GM21528 (cell line): ENCODE data around the gene H2AZ1.
A peak's percentile ranks its signal among the peaks of the same experiment; 100 is the strongest.

Experiments
- ATAC-seq: cut with Tn5 transposase; IDR thresholded peaks from one replicate; pipeline ENCODE4 v1.9.1; 2021; ENCODE audit warnings: mild to moderate bottlenecking, moderate library complexity; ENCODE audit not compliant: unreplicated experiment, low FRiP score

The H2AZ1 gene

DNA sequence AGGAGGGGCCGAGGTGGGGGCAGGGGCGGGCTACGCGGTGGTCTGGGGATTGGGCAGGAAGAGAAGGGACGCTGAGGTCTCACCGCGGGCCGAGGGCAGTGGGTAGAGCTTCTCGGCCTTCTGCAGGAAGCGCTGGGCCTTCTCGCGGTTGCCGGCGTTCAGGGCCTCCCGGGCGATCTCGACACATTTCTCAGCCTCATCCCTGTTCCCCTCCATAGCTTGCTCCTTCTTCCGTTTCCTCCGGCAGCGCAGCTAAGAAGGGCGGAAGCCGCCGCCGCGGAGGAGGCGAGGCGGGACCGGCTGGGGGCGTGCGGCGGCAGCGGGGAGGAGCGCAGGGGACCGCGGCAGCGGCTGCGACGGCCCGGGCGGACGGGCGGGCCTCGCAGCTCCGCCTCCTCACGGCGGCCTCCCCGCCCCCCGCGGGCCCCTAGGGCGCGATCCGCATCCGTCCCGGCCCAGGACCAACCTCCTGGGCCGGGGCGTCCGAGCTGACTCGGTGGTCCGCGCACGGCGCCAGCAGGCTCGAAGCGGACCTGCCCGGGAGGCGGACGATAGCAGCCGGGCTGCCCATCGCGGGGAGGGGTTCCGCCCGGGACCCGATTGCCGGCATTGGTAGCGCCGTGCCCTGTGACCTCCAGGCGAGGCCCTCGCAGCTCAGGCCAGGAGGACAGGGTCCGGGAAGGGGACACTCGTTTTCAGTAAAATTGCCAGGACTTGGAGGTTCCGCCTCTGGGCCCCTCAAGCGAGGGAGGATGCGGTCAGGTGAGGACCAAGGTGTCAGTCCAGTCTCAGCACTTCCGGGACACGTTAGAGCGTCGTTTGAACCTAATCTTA is 3.5 kb downstream of the H2AZ1 start, which contains the start of gene DNAJB14:
Gene DNAJB14, minus strand, starts transcription at position 263 of the 834 bp plus-strand sequence. Its CDS starts 47 bp downstream, at position 216.
- peak; percentile 41 for ATAC-seq

DNA sequence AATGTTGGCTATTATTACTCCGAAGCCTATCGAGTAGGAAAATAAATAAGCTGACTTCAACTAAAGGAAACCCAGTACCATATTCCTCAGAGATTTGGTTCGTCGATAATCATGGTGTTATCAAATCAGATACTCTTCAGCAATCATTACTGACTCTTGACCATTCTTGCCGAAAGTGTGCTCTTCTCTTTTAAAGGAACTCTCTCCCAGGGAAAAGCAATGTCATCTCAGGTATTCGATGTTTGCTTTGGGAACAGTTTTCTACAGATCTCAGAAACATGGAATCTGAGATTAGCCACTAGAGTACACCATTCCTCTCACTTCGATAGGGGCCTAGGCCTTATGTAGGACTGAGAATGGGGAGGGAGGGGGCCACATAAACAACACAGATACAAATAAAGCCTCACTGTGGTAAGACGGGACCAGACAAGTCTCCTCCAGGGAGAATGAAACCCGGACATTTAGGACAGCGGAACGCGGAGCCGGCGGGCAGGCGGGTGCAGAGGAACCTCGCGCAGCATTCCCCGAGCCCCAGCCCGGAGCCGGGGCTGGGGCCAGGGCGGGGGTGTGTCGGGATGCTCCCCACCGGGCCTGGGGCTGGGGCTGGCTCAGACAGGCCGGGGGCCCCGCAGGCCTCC is 4.2 kb downstream of the H2AZ1 start:
- peak; percentile 3 for ATAC-seq

DNA sequence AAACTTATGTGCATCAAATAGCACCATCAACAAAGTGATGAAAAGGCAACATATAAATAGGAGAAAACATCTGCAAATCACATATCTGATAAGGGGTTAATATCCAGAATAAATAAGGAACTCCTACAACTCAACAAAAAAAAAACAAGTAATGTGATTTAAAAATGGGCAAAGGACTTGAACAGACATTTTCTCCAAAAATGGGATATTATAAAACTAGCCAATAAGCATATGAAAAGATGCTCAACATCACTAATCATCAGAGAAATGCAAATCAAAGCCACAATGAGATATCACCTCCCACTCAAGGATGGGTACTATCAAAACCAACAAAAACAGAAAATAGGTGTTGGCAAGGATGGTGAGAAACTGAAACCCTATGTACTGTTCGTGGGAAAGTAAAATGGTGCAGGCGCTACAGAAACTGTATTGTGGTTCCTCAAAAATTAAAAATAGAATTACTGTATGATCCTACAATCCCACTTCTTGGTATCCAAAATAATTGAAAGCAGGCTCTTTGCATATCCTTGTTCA is 6.1 kb downstream of the H2AZ1 start:
- ATAC-seq = no peak

DNA sequence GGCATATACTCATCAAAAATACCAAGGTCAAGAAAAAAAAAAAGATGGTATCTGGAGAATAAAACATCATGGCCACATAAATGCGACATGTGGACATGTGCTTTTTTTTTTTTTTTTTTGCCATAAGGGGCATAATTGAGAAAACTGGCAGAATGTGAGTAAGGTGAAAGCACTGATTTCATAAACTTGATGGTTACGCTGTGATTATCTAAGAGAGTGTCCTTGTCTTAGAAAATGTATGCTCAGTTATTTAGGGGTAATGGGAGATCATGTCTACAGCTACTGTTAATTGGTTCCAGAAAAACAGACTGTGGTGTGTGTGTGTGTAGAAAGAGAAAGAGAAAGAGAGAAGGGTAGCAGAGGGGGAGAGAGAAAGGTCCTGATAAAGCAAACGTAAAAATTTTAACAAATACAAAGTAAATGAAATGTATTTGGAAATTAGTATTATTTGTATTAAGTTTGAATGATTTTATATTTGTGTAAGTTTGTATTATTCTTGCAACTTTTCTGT is 11.8 kb downstream of the H2AZ1 start:
- ATAC-seq = no peak

DNA sequence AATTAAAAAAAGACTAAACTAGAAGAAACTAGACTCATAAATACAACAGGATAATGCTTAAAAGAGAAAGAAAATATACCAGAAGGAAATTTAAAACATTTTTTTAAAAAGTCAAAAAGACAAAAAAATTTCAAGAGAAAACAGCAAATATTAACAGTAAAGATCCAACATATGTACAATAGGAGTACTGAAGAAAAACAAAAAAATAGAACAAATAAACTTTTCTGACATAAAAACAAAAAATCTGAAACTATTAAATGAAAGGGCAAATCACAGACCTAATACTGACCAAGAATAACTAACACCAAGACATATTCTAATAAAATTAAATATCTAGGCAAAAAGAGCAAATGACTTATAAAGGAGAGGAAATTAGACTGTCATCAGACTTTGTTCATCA is 15.2 kb downstream of the H2AZ1 start:
- ATAC-seq = no peak

DNA sequence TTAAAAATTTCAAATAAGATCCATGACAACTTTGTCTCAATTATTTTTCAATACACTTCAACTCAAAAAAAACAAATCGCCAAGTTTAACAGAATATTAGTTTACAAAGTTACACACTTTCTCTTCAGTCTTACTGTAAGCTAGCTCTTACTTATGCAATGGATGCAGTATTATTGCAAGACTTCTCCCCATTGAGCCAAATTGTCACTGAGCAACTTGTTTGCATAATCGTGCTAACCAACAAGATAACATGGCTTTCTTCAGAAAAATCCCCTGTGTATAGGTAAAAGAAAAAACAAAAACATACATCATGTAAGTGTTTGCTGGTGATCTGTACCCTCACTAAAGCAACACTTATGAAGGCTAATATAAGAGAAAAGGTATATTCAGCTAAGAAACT is 22.5 kb downstream of the H2AZ1 start:
- ATAC-seq = no peak

DNA sequence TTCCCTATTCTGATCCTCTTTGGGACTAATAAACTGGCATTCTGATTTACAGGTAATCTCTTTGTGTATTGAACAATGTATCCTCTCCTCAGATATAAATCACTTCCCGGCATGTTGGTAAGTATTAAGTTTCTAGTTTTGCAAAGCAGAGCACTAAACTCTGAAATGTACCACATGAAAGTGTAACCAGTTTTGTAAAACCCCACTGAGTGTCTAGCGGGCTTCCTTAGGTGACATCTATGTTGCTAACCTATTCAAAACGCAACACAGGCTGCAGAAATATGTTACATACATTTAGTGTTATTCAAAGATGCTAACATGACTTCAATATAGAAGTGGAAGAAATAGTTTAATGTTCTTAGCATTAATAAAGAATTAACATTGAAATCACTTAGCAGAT is 28.9 kb downstream of the H2AZ1 start:
- no peak for ATAC-seq

DNA sequence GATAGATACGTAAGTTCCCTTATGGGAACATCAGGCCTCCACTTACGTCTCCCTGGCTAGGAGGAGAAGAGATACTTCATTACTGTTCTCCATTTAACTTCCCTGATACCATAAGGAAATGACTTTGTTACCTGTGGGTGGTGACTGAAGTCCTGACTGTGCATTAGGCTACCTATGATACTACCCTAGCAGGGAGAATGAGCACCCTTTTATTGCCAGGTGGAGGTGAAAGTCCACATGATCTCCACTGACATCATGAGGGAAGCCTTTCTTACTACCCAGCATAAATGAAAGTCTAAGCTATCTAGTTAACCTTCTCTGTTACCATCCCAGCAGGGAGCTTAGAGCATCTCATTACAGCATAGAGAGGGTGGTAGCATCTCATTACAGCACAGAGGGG is 31.4 kb downstream of the H2AZ1 start:
- no peak for ATAC-seq

DNA sequence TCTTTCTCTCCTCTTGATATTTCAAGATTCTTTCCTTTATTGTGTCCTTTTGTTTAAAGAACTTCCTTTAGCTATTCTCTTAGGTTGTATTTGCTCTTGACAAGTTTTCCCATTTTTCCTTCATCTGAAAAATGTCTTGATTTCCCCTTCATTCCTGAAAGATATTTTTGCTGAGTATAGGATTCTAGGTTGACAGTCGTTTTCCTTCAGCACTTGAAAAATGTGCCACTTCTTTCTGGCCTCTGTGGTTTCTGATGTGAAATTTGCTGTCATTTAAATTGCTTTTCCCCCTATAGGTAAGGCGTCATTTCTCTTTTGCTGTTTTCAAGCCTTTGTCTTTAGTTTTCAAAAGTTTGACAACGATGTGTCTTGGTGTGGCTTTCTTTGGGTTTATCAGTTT is 32.5 kb downstream of the H2AZ1 start:
- ATAC-seq = no peak

DNA sequence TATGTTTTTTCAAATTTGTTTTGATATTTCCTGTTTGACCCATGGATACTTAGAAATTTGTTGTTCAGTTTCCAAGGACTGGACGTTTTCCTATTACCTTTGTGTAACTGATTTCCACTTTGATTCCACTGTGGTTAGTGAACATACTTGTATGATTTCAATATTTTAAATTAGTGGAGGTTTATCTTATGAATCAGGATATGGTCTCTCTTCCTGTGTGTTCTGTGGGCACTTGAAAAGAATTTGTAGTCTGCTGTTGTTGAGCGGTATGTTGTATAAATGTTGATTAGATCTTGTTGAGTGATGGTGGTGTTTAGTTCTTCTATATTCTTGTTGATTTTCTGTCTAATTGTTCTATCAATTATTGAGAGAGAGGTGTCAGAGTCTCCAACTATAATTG is 34.6 kb downstream of the H2AZ1 start:
- no peak for ATAC-seq
